22Rv1 (cell line): ENCODE results near the gene MSLN.

Experiments
- CTCF ChIP-seq: fragments of 450-650 bp; IDR thresholded peaks from 2 replicates; pipeline ENCODE4 v1.5.1; 2017; ENCODE audit warnings: mild to moderate bottlenecking
- ZFX ChIP-seq: fragments of 450-650 bp; IDR thresholded peaks from 2 replicates; pipeline ENCODE4 v1.6.1; 2017; ENCODE audit warnings: antibody characterized with exemption, borderline replicate concordance

DNA sequence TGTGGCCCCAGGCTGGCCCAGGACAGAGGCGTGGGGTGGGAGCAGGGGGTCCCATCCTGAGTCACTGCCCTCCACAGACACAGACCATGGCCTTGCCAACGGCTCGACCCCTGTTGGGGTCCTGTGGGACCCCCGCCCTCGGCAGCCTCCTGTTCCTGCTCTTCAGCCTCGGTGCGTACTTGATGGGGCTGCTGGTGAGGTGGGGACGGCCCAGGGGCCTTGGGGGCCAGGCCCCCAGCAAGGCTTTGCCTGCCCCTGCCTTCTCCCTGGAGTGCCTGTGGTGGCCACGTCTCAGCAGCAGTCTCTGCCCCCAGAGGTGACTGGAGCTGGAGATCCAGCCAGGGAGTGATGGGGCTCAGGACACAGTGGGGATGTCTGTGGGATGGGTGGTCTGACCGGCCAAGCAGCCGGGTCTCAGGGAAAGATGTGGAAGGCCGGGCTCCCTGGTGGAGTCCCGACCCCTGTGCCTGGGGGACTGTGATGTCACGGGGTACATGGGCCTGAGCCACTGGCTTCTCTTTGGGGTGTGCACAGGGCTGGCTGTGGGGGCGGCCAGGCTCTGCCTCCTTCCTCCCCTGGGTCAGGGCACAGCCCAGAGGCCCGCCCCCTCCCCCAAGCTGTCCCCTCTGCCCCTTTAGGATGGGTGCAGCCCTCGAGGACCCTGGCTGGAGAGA lies 2.2 kb downstream of the MSLN start:
- TF ChIP-seq CTCF (no peak), ZFX (no peak)
